Sigmoid colon (tissue), 7 donors: ENCODE measurements around the gene SLC22A4. TPM values are rescaled to one million over a fixed set of nuclear protein-coding genes. Genes with fewer than 3 reads are reported as not detected.

Source experiments
- DNase-seq: peaks from one replicate; pipeline ENCODE4 v3.0.0-alpha.2; 2019
- H3K27ac ChIP-seq, 4 donors: fragments of 200-600 bp; sonication (generic); one replicate each; pipeline ENCODE4 v1.5.1; 2016 to 2019; ENCODE audit warnings: mild to moderate bottlenecking in 1 of 4
- H3K27me3 ChIP-seq, 3 donors: fragments of 200-600 bp; sonication (generic); one replicate each; pipeline ENCODE4 v1.5.1; 2019; ENCODE audit warnings: mild to moderate bottlenecking in 1 of 3
- H3K36me3 ChIP-seq, 4 donors: fragments of 200-600 bp; sonication (generic); one replicate each; pipeline ENCODE4 v1.5.1; 2016 to 2019
- H3K4me1 ChIP-seq, 4 donors: fragments of 200-600 bp; sonication (generic); one replicate each; pipeline ENCODE4 v1.5.1; 2017 to 2019
- H3K4me3 ChIP-seq, 4 donors: fragments of 200-600 bp; sonication (generic); one replicate each; pipeline ENCODE4 v1.5.1; 2017 to 2019; ENCODE audit warnings: mild to moderate bottlenecking in 2 of 4, moderate library complexity in 1 of 4
- H3K9me3 ChIP-seq, 4 donors: fragments of 200-600 bp in 3 of 4; sonication (generic) in 3 of 4; one replicate each; pipeline versions ENCODE4 v1.5.1 to v1.6.1; 2013 to 2019
- EP300 ChIP-seq, 4 donors: sonication (generic); formaldehyde crosslinking; IDR thresholded peaks; one replicate each; pipeline ENCODE4 v1.6.1; 2017; ENCODE audit warnings: antibody characterized with exemption in 4 of 4
- POLR2A ChIP-seq, 2 donors: fragments of 450-650 bp; IDR thresholded peaks; one replicate each; pipeline ENCODE4 v1.6.1; 2016; ENCODE audit warnings: antibody characterized with exemption in 2 of 2, mild to moderate bottlenecking in 2 of 2, moderate library complexity in 2 of 2
- POLR2AphosphoS5 ChIP-seq, 4 donors: sonication (generic); formaldehyde crosslinking; IDR thresholded peaks; one replicate each; pipeline ENCODE4 v1.6.1; 2017; ENCODE audit warnings: antibody characterized with exemption in 4 of 4
- WGBS, 2 donors: extraction: QIAGEN DNeasy Blood & Tissue Kit; methylation state at CpG; one replicate each; pipeline ENCODE4 v1.1.7; 2013; 5-methylcytosine and 5-hydroxymethylcytosine counted together
- intact Hi-C: fragments of 100-400 bp; cut with DNase I; formaldehyde crosslinking; loops from one replicate; pipeline ENCODE4 v1.15.1; 2023
- polyA plus RNA-seq, 3 donors: library from polyadenylated mRNA; stranded (reverse); fragments of 200-250 nt; gene quantifications; one replicate each; pipeline ENCODE4 v1.2.3, GENCODE V29; 2013
- total RNA-seq, 4 donors: library from RNA; depleted of rRNA; stranded (reverse); fragments of >200 nt; gene quantifications; one replicate each; pipeline ENCODE4 v1.1.0, GENCODE V29; 2016
- TF ChIP-seq, protein P1 (sequence below), 4 experiments: fragments of 450-650 bp in 3 of 4; fragments of 200-600 bp in 1 of 4; IDR thresholded peaks; one replicate each; pipeline ENCODE4 v1.5.1; 2016 to 2019; ENCODE audit warnings: antibody characterized with exemption in 4 of 4, mild to moderate bottlenecking in 3 of 4, moderate library complexity in 2 of 4
- donor health status: healthy with polysubstance abuse.
- donor health status: Bipolar disorder and iron deficiency.
- donor health status: healthy.

Gene SLC22A4
- total and polyA plus RNA-seq, 7 donors: 0.49 to 3.4 (median 0.83) TPM

DNA sequence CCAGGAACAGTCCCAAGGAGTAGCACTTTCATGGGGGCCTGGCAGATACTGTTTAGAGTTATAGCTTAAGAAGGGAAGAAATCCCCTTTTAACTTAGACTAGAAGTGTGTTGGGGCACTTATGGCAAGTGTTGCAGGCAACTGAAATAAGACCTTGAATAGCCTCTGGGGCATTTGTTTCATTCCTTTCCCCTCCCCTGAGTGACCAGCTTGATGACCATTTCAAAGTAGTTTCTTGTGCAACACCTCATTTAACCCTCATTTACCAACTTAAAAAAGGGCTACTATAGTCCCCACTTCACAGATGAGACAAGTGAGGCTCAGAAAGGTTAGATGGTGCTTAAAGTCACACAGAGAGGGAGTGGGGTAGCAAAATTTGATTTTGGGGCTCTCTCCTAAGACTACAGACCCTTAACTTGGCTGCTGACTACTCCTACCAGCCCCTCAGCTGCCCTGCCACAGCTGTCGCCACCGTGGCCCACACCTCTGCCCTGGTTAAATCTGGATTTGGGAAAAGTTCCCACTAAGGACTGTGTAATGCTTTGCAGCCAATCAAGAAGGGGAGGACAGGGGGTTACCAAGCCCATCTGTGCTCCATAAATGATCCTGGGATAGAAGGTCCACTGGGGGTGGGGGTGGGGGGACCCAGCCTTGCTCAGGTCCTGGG is 31.2 kb upstream of the SLC22A4 start:
- 95 to 98% methylated on average over 2 of the region's 2 CpGs for WGBS, 2 donors
- intact Hi-C loops: loop anchor here (10.0 kb wide), 1 partner anchor 232 kb away; the partner anchor contains the start of gene IRF1
- H3K4me3 ChIP-seq: no peak overlapping the region
- H3K27me3 ChIP-seq: no peaks in the 10 kb centered on the region
- H3K27ac ChIP-seq: peak overlapping the region; percentile 97 to 99 (median 98)
- H3K9me3 ChIP-seq: no peaks in the 10 kb centered on the region
- H3K4me1 ChIP-seq: peaks cover 0 to 98% (median 93%) of the 10 kb centered on the region in 4 donors
- DNase-seq: no peak
- no peak for TF ChIP-seq EP300 (IDR thresholded peaks at IDR 0.05)
- TF ChIP-seq, protein P1, sequence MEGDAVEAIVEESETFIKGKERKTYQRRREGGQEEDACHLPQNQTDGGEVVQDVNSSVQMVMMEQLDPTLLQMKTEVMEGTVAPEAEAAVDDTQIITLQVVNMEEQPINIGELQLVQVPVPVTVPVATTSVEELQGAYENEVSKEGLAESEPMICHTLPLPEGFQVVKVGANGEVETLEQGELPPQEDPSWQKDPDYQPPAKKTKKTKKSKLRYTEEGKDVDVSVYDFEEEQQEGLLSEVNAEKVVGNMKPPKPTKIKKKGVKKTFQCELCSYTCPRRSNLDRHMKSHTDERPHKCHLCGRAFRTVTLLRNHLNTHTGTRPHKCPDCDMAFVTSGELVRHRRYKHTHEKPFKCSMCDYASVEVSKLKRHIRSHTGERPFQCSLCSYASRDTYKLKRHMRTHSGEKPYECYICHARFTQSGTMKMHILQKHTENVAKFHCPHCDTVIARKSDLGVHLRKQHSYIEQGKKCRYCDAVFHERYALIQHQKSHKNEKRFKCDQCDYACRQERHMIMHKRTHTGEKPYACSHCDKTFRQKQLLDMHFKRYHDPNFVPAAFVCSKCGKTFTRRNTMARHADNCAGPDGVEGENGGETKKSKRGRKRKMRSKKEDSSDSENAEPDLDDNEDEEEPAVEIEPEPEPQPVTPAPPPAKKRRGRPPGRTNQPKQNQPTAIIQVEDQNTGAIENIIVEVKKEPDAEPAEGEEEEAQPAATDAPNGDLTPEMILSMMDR (IDR thresholded peaks at IDR 0.05): no peak
- no peak for TF ChIP-seq POLR2AphosphoS5 (IDR thresholded peaks at IDR 0.05)
- no peak for TF ChIP-seq POLR2A (IDR thresholded peaks at IDR 0.05)
- peaks cover 8 to 37% (median 11%) of the 10 kb centered on the region in 4 donors for H3K36me3 ChIP-seq

GRCh38 chr5:132263548-132264261 is 30.5 kb upstream of the SLC22A4 start:
- DNase-seq: peak; percentile 85
- no peaks in the 10 kb centered on the region for H3K27me3 ChIP-seq
- no peak overlapping the region for H3K4me3 ChIP-seq
- WGBS, 2 donors: 73% methylated on average over 7 of the region's 7 CpGs
- H3K9me3 ChIP-seq: no peaks in the 10 kb centered on the region
- H3K4me1 ChIP-seq: peaks cover 0 to 99% (median 98%) of the 10 kb centered on the region in 4 donors
- H3K36me3 ChIP-seq: peaks cover 8 to 44% (median 11%) of the 10 kb centered on the region in 4 donors
- TF ChIP-seq POLR2AphosphoS5 (IDR thresholded peaks at IDR 0.05) (peak in 1 of 4 donors; percentile 54), POLR2A (IDR thresholded peaks at IDR 0.05) (peak in 1 of 2 donors; percentile 11)
- TF ChIP-seq, protein P1 (IDR thresholded peaks at IDR 0.05): no peak
- intact Hi-C loops: loop anchor here (10.0 kb wide), 1 partner anchor 231 kb away; the partner anchor contains the start of gene IRF1
- peak overlapping the region; percentile 97 to 99 (median 98) for H3K27ac ChIP-seq

DNA sequence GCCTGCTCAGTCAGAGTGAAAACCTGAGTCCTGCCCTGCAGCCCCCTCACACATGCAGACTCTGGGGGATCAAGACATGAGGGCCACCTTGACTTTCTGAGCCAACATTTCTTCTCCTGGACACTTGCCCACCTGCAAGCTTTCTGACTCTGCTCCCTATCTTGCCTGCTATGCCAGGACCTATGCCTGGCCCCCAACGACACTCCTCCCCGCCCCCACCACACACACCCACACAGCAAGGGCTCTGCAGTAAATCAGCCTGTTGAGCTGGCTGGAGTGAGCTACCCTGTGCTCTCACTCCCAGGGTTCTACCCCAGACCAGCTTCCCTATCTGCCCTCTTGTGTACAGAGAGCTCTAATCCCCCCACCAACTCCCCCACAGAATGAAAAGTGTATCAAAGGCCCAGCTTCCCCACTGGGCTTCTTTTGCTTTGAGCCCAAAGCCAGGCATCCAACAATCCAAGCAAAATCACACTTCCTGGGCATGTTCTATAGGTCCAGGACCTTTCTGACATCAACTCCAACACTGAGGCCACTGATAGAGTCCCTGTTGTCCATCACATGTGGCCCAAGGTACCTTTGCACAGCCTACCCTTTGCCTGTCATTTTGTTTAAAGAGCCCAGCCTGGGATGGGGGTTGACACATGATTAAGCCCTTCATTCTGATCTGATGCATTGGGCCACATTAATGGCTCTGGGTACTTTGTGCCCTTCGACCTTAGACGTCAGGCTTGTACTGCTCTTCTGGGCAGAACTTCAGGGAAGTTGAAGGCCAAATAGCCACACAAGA is 29.5 kb upstream of the SLC22A4 start:
- H3K27me3 ChIP-seq: no peaks in the 10 kb centered on the region
- no peak for TF ChIP-seq EP300 (IDR thresholded peaks at IDR 0.05)
- no peak for TF ChIP-seq POLR2AphosphoS5 (IDR thresholded peaks at IDR 0.05)
- TF ChIP-seq, protein P1 (IDR thresholded peaks at IDR 0.05): no peak
- no peak for TF ChIP-seq POLR2A (IDR thresholded peaks at IDR 0.05)
- 58 to 72% methylated on average over 4 of the region's 4 CpGs for WGBS, 2 donors
- peaks cover 0 to 100% (median 99%) of the 10 kb centered on the region in 4 donors for H3K4me1 ChIP-seq
- no peaks in the 10 kb centered on the region for H3K9me3 ChIP-seq
- peak overlapping the region; percentile 97 to 99 (median 98) for H3K27ac ChIP-seq
- H3K36me3 ChIP-seq: peaks cover 8 to 54% (median 12%) of the 10 kb centered on the region in 4 donors
- DNase-seq: no peak
- H3K4me3 ChIP-seq: no peak overlapping the region
- intact Hi-C loops: loop anchor here (10.0 kb wide), 1 partner anchor 230 kb away; the partner anchor contains the start of gene IRF1

GRCh38 chr5:132265336-132266030 is 28.7 kb upstream of the SLC22A4 start:
- peaks cover 8 to 61% (median 15%) of the 10 kb centered on the region in 4 donors for H3K36me3 ChIP-seq
- H3K27me3 ChIP-seq: no peaks in the 10 kb centered on the region
- intact Hi-C loops: loop anchor here (10.0 kb wide), 1 partner anchor 229 kb away; the partner anchor contains the start of gene IRF1
- peak overlapping the region; percentile 97 to 99 (median 98) for H3K27ac ChIP-seq
- no peak overlapping the region for H3K4me3 ChIP-seq
- H3K9me3 ChIP-seq: no peaks in the 10 kb centered on the region
- DNase-seq: peak; percentile 91
- 18 to 48% methylated on average over 8 of the region's 8 CpGs for WGBS, 2 donors
- H3K4me1 ChIP-seq: peaks cover 0 to 100% (median 99%) of the 10 kb centered on the region in 4 donors
- TF ChIP-seq EP300 (IDR thresholded peaks at IDR 0.05) (peak in 2 of 4 donors; percentile 69 to 80), POLR2AphosphoS5 (IDR thresholded peaks at IDR 0.05) (peak; percentile 38 to 95 (median 82)), POLR2A (IDR thresholded peaks at IDR 0.05) (no peak)
- TF ChIP-seq, protein P1 (IDR thresholded peaks at IDR 0.05): no peak
